Measurements from ENCODE around the gene STK39. TPM values are rescaled to one million over a fixed set of nuclear protein-coding genes. Genes with fewer than 3 reads are reported as not detected.

STK39 gene
- total RNA-seq, 1 donor from 2014 or later = 28.2 TPM

GRCh38 chr2:168224346-168224745 is 23.0 kb downstream of the STK39 start:
- Mint-ChIP-seq H3K27ac (ENCODE audit: unreplicated experiment) (no peak overlapping the region), H3K27me3 (ENCODE audit: low read depth) (no peaks in the 10 kb centered on the region), H3K4me3 (no peak overlapping the region), H3K4me1 (peaks cover 21% of the 10 kb centered on the region), H3K9me3 (no peaks in the 10 kb centered on the region), H3K36me3 (ENCODE audit: low read depth) (peaks cover 2% of the 10 kb centered on the region)
- no peak for TF ChIP-seq CTCF (conservative IDR thresholded peaks at IDR 0.05)
- DNase-seq (ENCODE audit: low read depth, low spot score) = no peak

- no peak overlapping the region for H3K4me3 Mint-ChIP-seq
- no peak for DNase-seq (ENCODE audit: low read depth, low spot score)
- no peaks in the 10 kb centered on the region for H3K27me3 Mint-ChIP-seq (ENCODE audit: low read depth)
- TF ChIP-seq CTCF (conservative IDR thresholded peaks at IDR 0.05) = no peak
- peaks cover 4% of the 10 kb centered on the region for H3K36me3 Mint-ChIP-seq (ENCODE audit: low read depth)
- peaks cover 27% of the 10 kb centered on the region for H3K4me1 Mint-ChIP-seq
- no peaks in the 10 kb centered on the region for H3K9me3 Mint-ChIP-seq
- no peak overlapping the region for H3K27ac Mint-ChIP-seq (ENCODE audit: unreplicated experiment)
Measured at GRCh38 chr2:168222088-168222487, 25.3 kb downstream of the STK39 start.

GRCh38 chr2:168220965-168221819 is 26.2 kb downstream of the STK39 start:
- Mint-ChIP-seq H3K36me3 (ENCODE audit: low read depth) (peaks cover 4% of the 10 kb centered on the region), H3K9me3 (no peaks in the 10 kb centered on the region), H3K4me1 (peaks cover 27% of the 10 kb centered on the region), H3K27me3 (ENCODE audit: low read depth) (no peaks in the 10 kb centered on the region), H3K4me3 (no peak overlapping the region), H3K27ac (ENCODE audit: unreplicated experiment) (peak overlapping the region; percentile 19)
- DNase-seq (ENCODE audit: low read depth, low spot score) = no peak
- no peak for TF ChIP-seq CTCF (conservative IDR thresholded peaks at IDR 0.05)

- Mint-ChIP-seq H3K27ac (ENCODE audit: unreplicated experiment) (no peak overlapping the region), H3K4me1 (peaks cover 32% of the 10 kb centered on the region), H3K9me3 (no peaks in the 10 kb centered on the region), H3K27me3 (ENCODE audit: low read depth) (no peaks in the 10 kb centered on the region), H3K4me3 (no peak overlapping the region), H3K36me3 (ENCODE audit: low read depth) (peaks cover 4% of the 10 kb centered on the region)
- no peak for TF ChIP-seq CTCF (conservative IDR thresholded peaks at IDR 0.05)
- DNase-seq (ENCODE audit: low read depth, low spot score) = no peak
Measured at GRCh38 chr2:168217920-168218319, 29.5 kb downstream of the STK39 start.

GRCh38 chr2:168216351-168217005 is 30.9 kb downstream of the STK39 start:
- DNase-seq (ENCODE audit: low read depth, low spot score) = no peak
- TF ChIP-seq CTCF (conservative IDR thresholded peaks at IDR 0.05) = no peak
- H3K4me1 Mint-ChIP-seq = peaks cover 29% of the 10 kb centered on the region
- no peak overlapping the region for H3K4me3 Mint-ChIP-seq
- peaks cover 4% of the 10 kb centered on the region for H3K36me3 Mint-ChIP-seq (ENCODE audit: low read depth)
- no peak overlapping the region for H3K27ac Mint-ChIP-seq (ENCODE audit: unreplicated experiment)
- no peaks in the 10 kb centered on the region for H3K27me3 Mint-ChIP-seq (ENCODE audit: low read depth)
- no peaks in the 10 kb centered on the region for H3K9me3 Mint-ChIP-seq

Data from neural crest cell (in vitro differentiated cells).